Amygdala (tissue), 56 donors: Measurements from ENCODE around the gene PRRG4.

Experiments
- DNase-seq, 56 donors: peaks; one replicate each; lab custom pipeline; 2025; lab: John Stamatoyannopoulos, UW

PRRG4 gene

DNA sequence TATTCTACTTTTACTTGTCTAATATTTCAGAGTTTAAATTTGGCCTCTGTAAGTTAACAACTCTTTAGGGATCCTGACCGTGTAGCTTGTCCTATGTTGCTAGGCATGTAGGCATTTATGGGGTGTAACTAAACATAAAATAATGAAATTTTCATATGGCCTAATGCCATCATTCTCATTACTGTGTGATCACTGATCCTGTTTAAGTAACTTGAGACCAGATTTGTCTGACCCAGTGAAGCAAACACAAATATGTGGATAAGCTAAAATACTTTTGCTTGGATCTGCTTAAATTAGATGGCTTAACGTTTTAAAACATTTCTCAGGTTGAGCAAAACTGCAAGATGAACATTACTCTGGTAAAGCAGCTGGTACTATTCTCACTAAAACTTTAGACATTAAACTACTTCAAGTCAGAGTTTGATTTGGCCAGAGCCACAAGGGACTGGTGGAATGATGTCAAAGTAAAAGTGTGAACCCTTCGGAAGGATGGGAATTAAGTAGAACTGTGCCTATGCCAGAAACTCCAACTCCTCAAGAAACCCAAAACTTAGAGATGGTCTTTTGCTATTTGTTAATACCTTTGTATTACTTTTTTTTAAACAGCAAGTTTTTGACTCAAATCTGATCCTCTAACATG, 75.4 kb downstream of the PRRG4 start:
- DNase-seq, result no peak
